HG03045 (cell line): Measurements from ENCODE around the gene DCP1A.

Experiments
- ATAC-seq: cut with Tn5 transposase; IDR thresholded peaks from one replicate; pipeline ENCODE4 v1.9.1; 2021; ENCODE audit warnings: mild to moderate bottlenecking, moderate library complexity; ENCODE audit not compliant: unreplicated experiment

The DCP1A gene

DNA sequence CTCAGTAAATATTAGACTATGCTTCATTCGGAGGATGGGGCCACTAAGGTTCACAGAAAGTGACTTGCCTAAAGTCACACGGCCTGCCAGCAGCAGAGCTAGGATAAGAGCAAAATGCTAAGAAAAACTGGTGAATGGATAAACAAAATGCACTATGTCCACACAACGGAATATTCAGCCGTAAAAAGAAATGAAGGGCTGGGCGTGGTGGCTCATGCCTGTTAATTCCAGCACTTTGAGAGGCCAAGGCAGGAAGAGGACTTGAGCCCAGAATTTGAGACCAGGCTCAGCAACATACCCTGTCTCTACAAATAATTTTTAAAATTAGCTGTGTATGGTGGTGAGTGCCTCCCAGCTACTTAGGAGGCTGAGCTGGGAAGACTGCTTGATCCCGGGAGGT is 99.2 kb downstream of the DCP1A start:
- no peak for ATAC-seq

GRCh38 chr3:53247619-53248018 is 99.7 kb downstream of the DCP1A start:
- ATAC-seq = no peak

GRCh38 chr3:53244271-53244670 is 103.1 kb downstream of the DCP1A start:
- no peak for ATAC-seq

DNA sequence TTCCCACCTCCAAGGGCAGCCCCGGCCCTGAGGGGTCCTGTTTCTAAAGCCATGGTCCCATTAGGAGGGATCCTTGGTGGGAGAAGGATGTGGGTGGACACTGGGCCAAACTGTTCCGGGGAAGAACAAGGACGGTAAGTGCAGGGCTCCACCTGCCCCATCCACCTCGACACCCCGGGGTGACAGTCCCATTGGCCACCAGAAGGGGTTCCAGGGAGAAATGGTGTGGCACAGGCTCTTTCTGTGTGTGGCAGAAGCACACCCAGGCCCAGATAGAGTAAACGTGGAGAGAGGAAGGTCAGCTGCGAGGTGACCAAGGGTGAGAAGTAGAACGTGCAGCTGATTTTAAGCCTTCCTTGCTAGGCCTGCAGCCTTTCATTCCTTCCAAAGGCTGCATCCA is 103.6 kb downstream of the DCP1A start:
- ATAC-seq = no peak

DNA sequence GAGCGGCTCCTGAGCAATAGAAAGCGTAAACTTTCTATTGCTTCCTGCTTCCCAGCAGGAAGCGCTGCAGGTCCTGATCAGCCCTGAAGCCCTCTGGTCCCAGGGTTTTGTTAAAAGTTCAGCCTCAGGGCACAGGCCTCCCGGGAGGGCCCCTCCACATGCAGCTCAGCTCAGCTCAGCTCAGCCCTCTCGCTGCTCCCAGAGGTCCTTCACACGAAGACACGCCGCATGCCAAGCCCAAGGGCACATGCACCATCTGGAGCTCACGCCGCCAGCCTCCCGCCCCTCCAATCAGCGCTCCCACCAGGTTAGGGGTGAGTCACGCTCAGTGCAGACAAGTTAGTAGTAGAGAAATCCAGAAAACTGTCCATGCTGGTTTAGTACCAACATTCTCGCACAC is 104.2 kb downstream of the DCP1A start:
- ATAC-seq = no peak

DNA sequence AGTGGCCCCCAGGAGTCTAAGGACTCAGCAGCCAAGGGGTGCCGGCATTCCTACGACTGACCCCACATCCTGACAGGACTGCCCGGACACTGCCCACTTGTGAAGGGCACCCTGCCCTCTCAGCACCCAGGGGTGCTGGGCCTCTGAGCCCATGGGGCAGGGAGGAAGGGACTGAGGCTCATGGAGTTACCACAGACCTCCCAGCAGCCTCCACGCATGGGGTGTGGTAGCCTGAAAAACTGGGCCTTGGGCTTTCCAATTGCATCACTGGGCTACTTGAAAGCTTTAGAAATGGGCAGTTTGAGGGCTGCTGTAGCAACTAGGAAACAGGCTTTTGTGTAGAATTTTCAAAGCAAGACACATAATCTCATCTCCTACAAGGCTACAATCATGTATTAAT is 104.7 kb downstream of the DCP1A start:
- no peak for ATAC-seq

DNA sequence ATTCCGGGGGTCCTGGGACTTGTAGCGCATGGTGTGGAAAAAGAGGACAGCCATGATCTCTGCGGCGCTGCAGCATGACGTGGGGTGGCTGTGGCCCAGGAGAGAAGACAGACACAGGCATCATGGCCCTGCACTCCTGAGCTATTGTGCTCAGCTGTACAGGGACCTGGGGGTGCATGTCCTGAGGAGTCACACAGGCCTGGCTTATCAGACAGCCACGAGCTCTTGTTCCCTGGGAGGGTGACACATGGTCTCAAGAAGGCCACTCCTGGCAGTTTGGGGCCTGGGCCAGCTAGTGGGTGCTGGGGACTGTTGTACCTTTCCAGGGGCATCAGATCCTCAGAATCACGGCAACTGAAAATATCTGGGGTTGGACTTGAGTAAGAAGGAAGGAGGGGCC is 105.2 kb downstream of the DCP1A start:
- no peak for ATAC-seq

GRCh38 chr3:53240989-53241972 is 106.1 kb downstream of the DCP1A start:
- ATAC-seq = no peak

GRCh38 chr3:53239800-53240199 is 107.5 kb downstream of the DCP1A start:
- no peak for ATAC-seq

DNA sequence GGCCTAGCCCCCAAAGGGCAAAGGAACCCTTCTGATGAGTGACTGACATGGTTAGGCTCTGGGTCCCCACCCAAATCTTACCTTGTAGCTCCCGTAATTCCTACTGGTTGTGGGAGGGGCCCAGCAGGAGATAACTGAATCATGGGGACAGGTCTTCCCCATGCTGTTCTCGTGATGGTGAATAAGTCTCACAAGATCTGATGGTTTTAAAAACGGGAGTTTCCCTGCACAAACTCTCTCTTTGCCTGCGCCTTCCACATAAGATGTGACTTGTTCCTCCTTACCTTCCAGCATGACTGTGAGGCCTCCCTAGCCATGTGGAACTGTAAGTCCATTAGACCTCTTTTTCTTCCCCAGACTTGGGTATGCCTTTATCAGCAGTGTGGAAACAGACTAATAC is 108.5 kb downstream of the DCP1A start:
- no peak for ATAC-seq

DNA sequence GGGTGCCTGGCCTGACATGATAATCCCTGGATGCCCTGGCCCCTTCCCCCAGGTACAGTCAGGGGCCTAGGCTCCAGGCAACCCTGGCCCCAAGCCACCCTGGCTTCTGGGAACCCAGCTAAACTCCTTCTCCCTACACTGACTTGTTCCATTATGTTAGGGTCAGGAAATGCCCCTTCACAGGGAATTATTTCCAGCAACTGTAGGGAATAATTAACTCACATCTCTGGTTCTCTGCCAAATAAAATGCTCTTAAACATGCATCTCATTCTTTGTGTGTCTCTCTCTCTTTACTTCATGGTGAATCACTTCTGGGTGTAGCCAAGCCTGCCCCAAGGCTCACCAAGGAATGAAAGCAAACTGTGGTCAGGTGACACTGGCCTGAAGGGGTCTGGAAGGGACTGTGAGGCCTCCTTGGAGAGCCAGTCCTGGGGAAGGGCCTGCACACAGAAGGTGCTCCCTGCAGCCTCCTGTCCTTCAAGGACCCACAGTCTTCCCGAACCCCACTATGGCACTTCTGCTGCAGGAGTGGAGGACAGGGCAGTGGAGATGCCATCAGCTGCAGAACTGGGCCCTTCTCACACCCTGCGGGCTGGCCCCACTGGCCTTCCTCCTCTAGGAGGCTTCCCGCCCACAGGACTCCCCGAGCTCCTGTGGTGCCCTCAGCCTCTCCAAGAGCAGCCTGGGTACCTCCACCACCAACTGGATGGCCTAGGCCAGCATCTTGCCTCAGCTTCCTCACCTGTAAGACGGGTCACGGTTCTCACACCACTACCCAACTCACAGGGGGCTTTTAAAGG is 109.1 kb downstream of the DCP1A start:
- no peak for ATAC-seq

DNA sequence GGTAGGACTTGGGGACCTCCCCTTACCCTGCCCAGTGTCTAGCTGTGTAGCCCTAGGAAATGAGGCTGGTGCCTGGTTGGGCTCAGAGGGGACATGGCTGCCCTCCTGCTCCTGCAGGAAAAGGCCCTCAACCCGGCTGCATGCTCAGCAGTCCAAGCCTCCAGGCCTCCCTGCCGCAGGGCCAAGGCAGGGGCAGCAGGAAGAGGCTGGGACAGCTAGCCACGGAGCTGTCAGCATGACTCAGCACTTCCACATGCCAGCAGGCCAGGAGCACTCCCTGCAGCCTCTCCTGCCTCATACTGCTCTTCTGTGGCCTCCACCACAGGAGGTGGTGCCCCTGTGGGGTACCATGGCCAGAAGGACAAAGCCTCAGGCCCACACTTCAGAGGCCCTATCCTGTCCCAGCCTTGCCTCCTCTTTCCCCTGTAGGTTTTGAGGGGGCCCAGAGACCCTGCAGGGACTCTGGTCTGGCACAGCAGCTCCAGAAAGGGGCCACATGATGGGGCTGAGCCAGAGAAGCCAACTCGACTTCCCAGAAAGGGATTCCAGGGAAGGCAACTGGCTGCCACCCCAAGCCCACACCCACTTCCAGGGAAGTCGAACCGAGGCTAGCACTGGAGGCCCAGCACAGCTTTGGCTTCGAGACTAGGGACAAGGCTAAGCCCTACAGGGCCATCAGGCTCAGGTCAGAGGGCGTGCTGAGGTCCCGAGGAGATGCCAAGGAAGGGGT is 111.1 kb downstream of the DCP1A start:
- ATAC-seq = no peak

DNA sequence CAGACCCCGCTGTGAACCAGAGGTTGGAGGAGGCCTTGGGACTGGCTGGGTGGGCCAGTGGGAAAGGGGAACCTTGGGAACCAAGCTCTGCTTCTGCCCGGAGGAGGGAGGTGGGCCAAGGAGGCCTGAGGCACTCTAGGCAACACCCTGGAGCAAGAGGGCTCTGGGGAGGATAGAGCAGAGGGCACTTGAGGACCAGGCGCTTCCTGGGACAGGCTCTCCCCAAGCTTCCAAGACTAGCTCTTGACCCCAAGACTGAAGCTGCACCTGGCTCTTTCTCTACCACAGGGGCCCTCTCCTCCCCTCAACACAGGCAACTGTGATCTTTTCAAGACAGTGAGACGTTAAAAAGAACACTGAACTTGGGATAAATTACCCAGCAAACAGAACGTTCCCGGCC is 111.8 kb downstream of the DCP1A start:
- ATAC-seq = no peak

- no peak for ATAC-seq
Measured at GRCh38 chr3:53234841-53235232, 112.5 kb downstream of the DCP1A start.

- ATAC-seq = no peak
Measured at GRCh38 chr3:53234130-53234840, 113.1 kb downstream of the DCP1A start.
